ENCODE results near the gene NR5A2.

DNA sequence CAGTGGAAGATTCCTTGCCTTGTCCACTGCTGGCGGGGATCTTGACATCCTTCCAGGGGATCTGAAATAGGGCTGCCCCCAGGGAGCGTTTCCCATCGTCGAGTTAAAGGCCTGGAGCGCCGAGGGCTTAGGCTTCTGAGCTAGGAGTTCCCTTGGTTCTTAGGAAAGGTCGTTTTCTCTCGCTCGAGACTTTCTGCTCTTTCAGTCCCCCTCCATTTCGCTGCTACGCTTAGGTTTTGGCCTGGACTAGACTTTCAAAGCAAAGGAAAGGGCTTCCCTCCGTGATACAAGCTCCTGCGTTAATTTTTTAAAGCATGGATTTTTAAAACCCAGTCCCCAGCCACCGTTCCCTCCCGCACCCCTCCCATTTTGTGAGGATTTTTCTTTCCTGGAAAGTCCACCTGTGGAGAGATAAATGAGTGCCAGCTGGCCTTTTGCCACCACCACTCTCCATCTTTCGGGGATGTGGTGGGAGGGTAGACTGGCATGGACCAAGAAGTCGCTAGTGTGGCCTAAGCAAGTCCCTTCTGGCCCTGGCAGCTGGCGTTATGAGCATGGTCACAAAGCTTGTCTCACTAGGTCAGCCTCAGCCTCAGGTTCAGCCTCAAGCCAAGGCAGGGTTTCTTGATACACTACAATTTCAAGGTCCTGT is 9.2 kb downstream of the NR5A2 start:
- TF ChIP-seq CTCF (IDR thresholded peaks at IDR 0.05) (no peak), NR3C1 (CRISPR knock-in tag; conservative IDR thresholded peaks at IDR 0.05; ENCODE audit: low read depth) (no peak), SP1 (CRISPR knock-in tag; conservative IDR thresholded peaks at IDR 0.05) (no peak), NFATC4 (CRISPR knock-in tag; IDR thresholded peaks at IDR 0.05) (no peak), ZNF281 (CRISPR knock-in tag; IDR thresholded peaks at IDR 0.05) (no peak), TEAD1 (CRISPR knock-in tag; IDR thresholded peaks at IDR 0.05) (no peak), JUN (CRISPR knock-in tag; IDR thresholded peaks at IDR 0.05) (no peak), FOXP4 (CRISPR knock-in tag; IDR thresholded peaks at IDR 0.05) (no peak), ATF3 (CRISPR knock-in tag; conservative IDR thresholded peaks at IDR 0.05) (no peak), ARID4B (CRISPR knock-in tag; IDR thresholded peaks at IDR 0.05; ENCODE audit: borderline replicate concordance) (no peak), ETV6 (CRISPR knock-in tag; IDR thresholded peaks at IDR 0.05) (no peak)
- TF ChIP-seq, protein P1, sequence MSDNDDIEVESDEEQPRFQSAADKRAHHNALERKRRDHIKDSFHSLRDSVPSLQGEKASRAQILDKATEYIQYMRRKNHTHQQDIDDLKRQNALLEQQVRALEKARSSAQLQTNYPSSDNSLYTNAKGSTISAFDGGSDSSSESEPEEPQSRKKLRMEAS (CRISPR knock-in tag; IDR thresholded peaks at IDR 0.05), result no peak
